Hepatocyte (in vitro differentiated cells): Measurements from ENCODE around the gene STXBP6.

ENCODE experiments used
- CTCF ChIP-seq: fragments of 200-600 bp; sonication (generic); IDR thresholded peaks from 2 replicates; pipeline ENCODE4 v1.5.1; 2016; ENCODE audit warnings: antibody characterized with exemption, mild to moderate bottlenecking; ENCODE audit not compliant: poor library complexity
- EZH2 ChIP-seq: fragments of 200-600 bp; sonication (generic); IDR thresholded peaks from 2 replicates; pipeline ENCODE4 v1.6.1; 2016; ENCODE audit warnings: antibody characterized with exemption, mild to moderate bottlenecking, borderline replicate concordance
- EZH2phosphoT487 ChIP-seq: fragments of 200-600 bp; sonication (generic); IDR thresholded peaks from one replicate; pipeline ENCODE4 v1.6.1; 2018; ENCODE audit warnings: antibody characterized with exemption, mild to moderate bottlenecking, low read depth, moderate library complexity; ENCODE audit not compliant: unreplicated experiment, severe bottlenecking

GRCh38 chr14:24844011-24844410 is 205.9 kb downstream of the STXBP6 start:
- no peak for TF ChIP-seq CTCF
- no peak for TF ChIP-seq EZH2
- TF ChIP-seq EZH2phosphoT487: no peak
